T-helper 17 cell (primary cell): Measurements from ENCODE around the gene TASL. TPM values are rescaled to one million over a fixed set of nuclear protein-coding genes. Genes with fewer than 3 reads are reported as not detected.
A peak's percentile ranks its signal among the peaks of the same experiment; 100 is the strongest.
"Not testable (repeated sequence)": the region's sequence is repeated elsewhere in the genome, so short reads cannot be mapped to it uniquely, and the experiment has no call there.

Experiments
- ATAC-seq: fragments of 150-1000 bp; cut with Tn5 transposase; 2 replicates; pipeline ENCODE4 v1.10.0; 2021; ENCODE audit warnings: mild to moderate bottlenecking, moderate library complexity
- DNase-seq, 3 donors: peaks; one replicate each; pipeline versions ENCODE4 v3.0.0 to v3.0.0-alpha.2; 2020 to 2021
- H3K9me3 ChIP-seq: one replicate; pipeline ENCODE4 v1.7.0; 2013; ENCODE audit warnings: low read length, mild to moderate bottlenecking; ENCODE audit not compliant: control insufficient read depth, poor library complexity, severe bottlenecking
- H3K27ac Mint-ChIP-seq: one replicate; pipeline ENCODE4 v1.8.0; 2022; ENCODE audit warnings: mild to moderate bottlenecking, moderate library complexity, mixed read lengths
- H3K27me3 Mint-ChIP-seq: one replicate; pipeline ENCODE4 v1.8.0; 2022; ENCODE audit warnings: mixed read lengths
- H3K36me3 Mint-ChIP-seq: one replicate; pipeline ENCODE4 v1.8.0; 2022; ENCODE audit warnings: low read depth, mixed read lengths
- H3K4me1 Mint-ChIP-seq: one replicate; pipeline ENCODE4 v1.8.0; 2022; ENCODE audit warnings: mild to moderate bottlenecking, mixed read lengths
- H3K4me3 Mint-ChIP-seq: one replicate; pipeline ENCODE4 v1.8.0; 2022; ENCODE audit warnings: mild to moderate bottlenecking, moderate library complexity, mixed read lengths
- total RNA-seq, 4 donors: library from RNA in 2 of 4; stranded (reverse) in 2 of 4; gene quantifications; one replicate each; pipeline ENCODE4 v1.2.3 and lab custom pipeline; 2022 to 2026

Gene TASL
- total RNA-seq, 2 donors from 2014 or later, result 2.3 to 2.4 TPM

- Mint-ChIP-seq H3K27me3 (no peaks in the 10 kb centered on the region), H3K27ac (no peak overlapping the region), H3K36me3 (no peaks in the 10 kb centered on the region), H3K4me3 (no peak overlapping the region), H3K4me1 (peaks cover 2% of the 10 kb centered on the region)
- DNase-seq (no peak), ATAC-seq (peak; percentile 37)
- no peaks in the 10 kb centered on the region for H3K9me3 ChIP-seq
These were observed 9.4 kb downstream of the TASL start for GRCh38 chrX:30568136-30568535.

- H3K27me3 Mint-ChIP-seq, H3K27ac Mint-ChIP-seq, H3K4me1 Mint-ChIP-seq, H3K4me3 Mint-ChIP-seq, DNase-seq, H3K9me3 ChIP-seq, ATAC-seq, H3K36me3 Mint-ChIP-seq: not testable (repeated sequence)
These were observed 14.5 kb downstream of the TASL start for GRCh38 chrX:30563070-30563469.

- DNase-seq, result no peak
- Mint-ChIP-seq H3K4me1 (no peaks in the 10 kb centered on the region), H3K36me3 (peaks cover 3% of the 10 kb centered on the region), H3K4me3 (no peak overlapping the region), H3K27ac (no peak overlapping the region), H3K27me3 (no peaks in the 10 kb centered on the region)
- no peak for ATAC-seq
- no peaks in the 10 kb centered on the region for H3K9me3 ChIP-seq
These were observed 16.4 kb downstream of the TASL start for GRCh38 chrX:30561191-30561590.

GRCh38 chrX:30538271-30538670, 39.3 kb downstream of the TASL start:
- no peaks in the 10 kb centered on the region for H3K27me3 Mint-ChIP-seq
- no peaks in the 10 kb centered on the region for H3K9me3 ChIP-seq
- H3K36me3 Mint-ChIP-seq, result peaks cover 2% of the 10 kb centered on the region
- no peak overlapping the region for H3K27ac Mint-ChIP-seq
- H3K4me3 Mint-ChIP-seq, result no peak overlapping the region
- no peak for ATAC-seq
- H3K4me1 Mint-ChIP-seq, result no peaks in the 10 kb centered on the region
- no peak for DNase-seq

GRCh38 chrX:30533835-30534234, 43.7 kb downstream of the TASL start:
- H3K27me3 Mint-ChIP-seq, result no peaks in the 10 kb centered on the region
- DNase-seq (no peak), ATAC-seq (no peak)
- no peaks in the 10 kb centered on the region for H3K36me3 Mint-ChIP-seq
- H3K4me1 Mint-ChIP-seq, result no peaks in the 10 kb centered on the region
- H3K27ac Mint-ChIP-seq, result no peak overlapping the region
- no peak overlapping the region for H3K4me3 Mint-ChIP-seq
- no peaks in the 10 kb centered on the region for H3K9me3 ChIP-seq

GRCh38 chrX:30533266-30533665, 44.3 kb downstream of the TASL start:
- no peak overlapping the region for H3K27ac Mint-ChIP-seq
- H3K36me3 Mint-ChIP-seq, result no peaks in the 10 kb centered on the region
- no peaks in the 10 kb centered on the region for H3K9me3 ChIP-seq
- ATAC-seq (no peak), DNase-seq (no peak)
- H3K4me1 Mint-ChIP-seq, result no peaks in the 10 kb centered on the region
- H3K4me3 Mint-ChIP-seq, result no peak overlapping the region
- no peaks in the 10 kb centered on the region for H3K27me3 Mint-ChIP-seq

- Mint-ChIP-seq H3K27me3 (no peaks in the 10 kb centered on the region), H3K36me3 (no peaks in the 10 kb centered on the region), H3K27ac (no peak overlapping the region), H3K4me3 (no peak overlapping the region), H3K4me1 (no peaks in the 10 kb centered on the region)
- no peak for DNase-seq
- ATAC-seq, result no peak
- no peaks in the 10 kb centered on the region for H3K9me3 ChIP-seq
These were observed 47.0 kb downstream of the TASL start for GRCh38 chrX:30530606-30531005.

GRCh38 chrX:30525732-30526131, 51.8 kb downstream of the TASL start:
- no peak overlapping the region for H3K4me3 Mint-ChIP-seq
- no peaks in the 10 kb centered on the region for H3K9me3 ChIP-seq
- no peak overlapping the region for H3K27ac Mint-ChIP-seq
- ATAC-seq (no peak), DNase-seq (no peak)
- H3K36me3 Mint-ChIP-seq, result no peaks in the 10 kb centered on the region
- no peaks in the 10 kb centered on the region for H3K4me1 Mint-ChIP-seq
- no peaks in the 10 kb centered on the region for H3K27me3 Mint-ChIP-seq

- ATAC-seq, result no peak
- no peak overlapping the region for H3K27ac Mint-ChIP-seq
These were observed 56.0 kb downstream of the TASL start for GRCh38 chrX:30521440-30522182.

GRCh38 chrX:30513284-30513683, 64.3 kb downstream of the TASL start:
- Mint-ChIP-seq H3K4me1 (no peaks in the 10 kb centered on the region), H3K4me3 (no peak overlapping the region), H3K36me3 (peaks cover 2% of the 10 kb centered on the region), H3K27me3 (no peaks in the 10 kb centered on the region), H3K27ac (no peak overlapping the region)
- ATAC-seq, result no peak
- no peak for DNase-seq
- no peaks in the 10 kb centered on the region for H3K9me3 ChIP-seq

More at GRCh38 chrX:30521440-30522182, 56.0 kb downstream of the TASL start:
- no peak for DNase-seq
- Mint-ChIP-seq H3K4me1 (no peaks in the 10 kb centered on the region), H3K36me3 (no peaks in the 10 kb centered on the region), H3K27me3 (no peaks in the 10 kb centered on the region), H3K4me3 (no peak overlapping the region)
- H3K9me3 ChIP-seq, result no peaks in the 10 kb centered on the region

Other genes starting within 250 kb of the TASL start
- 1 to 10 TPM; 8.1 to 9.6 TPM for gene GK, start 75.7 kb upstream of the TASL start, total RNA-seq